ENCODE measurements around the gene CRYBA2. TPM values are rescaled to one million over a fixed set of nuclear protein-coding genes. Genes with fewer than 3 reads are reported as not detected.
A peak's percentile ranks its signal among the peaks of the same experiment; 100 is the strongest.

The CRYBA2 gene
- total RNA-seq, 1 donor from 2014 or later, result not detected

DNA sequence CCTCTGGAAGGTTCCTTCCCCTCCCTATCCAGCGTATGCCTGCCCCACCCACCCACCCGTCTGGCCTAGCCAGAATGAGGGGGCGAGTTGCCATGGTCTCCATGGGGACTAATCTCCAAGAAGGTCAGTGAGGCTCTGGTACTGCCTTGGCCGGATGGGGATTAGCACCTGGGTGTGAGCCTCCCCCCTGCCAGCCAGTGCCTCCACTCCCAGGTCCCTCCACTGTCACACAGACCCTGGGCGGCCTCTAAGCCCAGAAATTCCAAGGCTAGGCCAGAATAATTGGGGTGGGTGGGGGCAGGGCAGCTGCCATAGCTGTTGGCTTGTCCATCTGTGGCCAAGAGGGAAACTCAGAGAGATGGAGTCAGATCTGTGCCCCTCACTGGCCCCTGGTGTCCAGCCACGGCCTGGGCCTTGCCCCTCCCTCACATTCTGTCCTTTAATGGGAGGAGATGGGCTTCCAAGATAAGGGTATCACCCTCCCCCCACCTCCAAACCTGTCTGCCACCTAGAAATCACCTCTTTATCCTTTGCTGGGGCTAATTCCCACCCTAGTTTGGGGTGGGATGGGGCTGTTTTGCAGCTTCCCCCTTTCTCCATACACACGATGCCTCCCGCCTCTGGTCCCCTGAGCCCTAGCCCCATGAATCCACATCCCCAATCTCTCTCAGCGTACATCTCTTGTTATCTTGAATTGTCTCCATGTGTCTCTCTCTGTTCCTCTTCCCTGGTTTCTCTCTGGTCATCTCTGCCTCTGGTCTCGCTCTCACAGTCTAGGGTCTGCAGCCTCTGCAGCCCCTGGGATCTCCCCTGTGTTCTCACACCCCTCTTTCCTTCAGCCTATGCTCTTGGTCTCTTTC lies 6.0 kb upstream of the CRYBA2 start:
- no peak for DNase-seq

DNA sequence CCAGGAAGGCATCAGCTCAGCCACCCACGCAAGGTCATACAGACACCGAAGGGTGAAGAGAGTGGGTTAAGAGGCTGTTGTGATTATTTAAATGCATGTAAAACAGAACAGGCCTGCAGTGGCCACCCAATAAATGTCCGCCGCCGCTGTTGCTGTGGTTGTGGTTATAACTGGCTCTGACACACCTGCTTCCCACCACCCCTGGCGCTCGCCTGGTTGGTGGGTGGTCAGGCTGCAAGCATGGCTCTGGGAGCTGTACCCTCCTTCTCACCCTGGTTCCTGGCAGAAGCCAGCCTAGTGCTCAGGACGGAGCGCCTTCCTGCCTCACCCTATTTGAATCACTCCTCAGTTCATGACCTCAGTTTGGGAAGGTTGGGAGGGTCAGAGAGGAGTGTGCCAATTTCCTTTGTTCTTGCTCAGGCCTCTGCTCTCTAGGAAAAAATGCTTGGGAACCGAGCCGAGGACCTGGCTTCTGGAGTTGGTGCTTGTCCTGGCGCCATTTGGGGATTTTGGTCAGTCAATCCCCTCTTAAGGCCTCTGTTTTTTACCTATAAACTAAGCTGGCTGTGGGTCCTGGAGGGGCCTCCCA lies 5.3 kb upstream of the CRYBA2 start:
- no peak for DNase-seq

GRCh38 chr2:218997731-218998130 lies 4.5 kb upstream of the CRYBA2 start:
- DNase-seq, result no peak

DNA sequence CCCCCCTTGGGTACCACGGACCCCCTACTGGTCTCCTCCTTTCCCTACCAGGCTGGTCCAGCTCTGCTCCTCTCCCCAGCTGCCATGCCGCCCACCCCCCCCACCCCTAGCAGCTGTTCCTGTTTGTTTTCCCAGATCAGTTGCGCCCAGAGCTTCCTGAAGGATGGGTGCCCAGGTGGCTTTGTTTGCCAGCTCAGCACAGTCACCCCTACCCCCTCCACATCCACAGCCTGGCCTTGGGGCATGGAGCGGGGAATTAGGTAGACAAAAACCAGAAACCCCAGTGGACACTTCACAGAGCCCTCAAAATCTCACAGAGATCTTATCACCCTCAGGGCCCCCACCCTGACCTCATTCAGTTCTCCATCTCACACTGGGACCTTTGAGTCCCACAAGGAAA lies 3.7 kb upstream of the CRYBA2 start:
- DNase-seq, result peak; percentile 49

- peak; percentile 88 for DNase-seq
Observed at GRCh38 chr2:218995972-218996711, 2.9 kb upstream of the CRYBA2 start.

DNA sequence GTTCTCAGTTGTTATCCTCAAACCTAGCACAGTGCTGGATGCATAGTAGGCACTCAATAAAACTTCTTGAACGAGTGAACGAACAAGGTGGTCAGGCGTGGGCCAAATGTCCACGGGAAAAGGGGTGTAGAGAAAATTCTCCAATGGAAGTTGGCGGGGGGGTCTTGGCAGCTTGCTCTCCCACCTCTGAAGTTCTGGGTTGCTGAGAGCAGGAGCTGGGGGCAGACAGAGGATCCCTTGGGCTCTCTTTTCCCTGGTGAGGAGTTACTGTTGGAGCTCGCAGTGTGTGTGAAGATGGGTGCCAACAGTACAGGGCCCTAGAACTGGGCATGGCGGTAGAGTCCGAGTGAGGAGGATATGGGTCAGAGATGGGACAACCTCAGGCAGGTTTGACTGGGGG lies 2.3 kb upstream of the CRYBA2 start:
- no peak for DNase-seq

DNA sequence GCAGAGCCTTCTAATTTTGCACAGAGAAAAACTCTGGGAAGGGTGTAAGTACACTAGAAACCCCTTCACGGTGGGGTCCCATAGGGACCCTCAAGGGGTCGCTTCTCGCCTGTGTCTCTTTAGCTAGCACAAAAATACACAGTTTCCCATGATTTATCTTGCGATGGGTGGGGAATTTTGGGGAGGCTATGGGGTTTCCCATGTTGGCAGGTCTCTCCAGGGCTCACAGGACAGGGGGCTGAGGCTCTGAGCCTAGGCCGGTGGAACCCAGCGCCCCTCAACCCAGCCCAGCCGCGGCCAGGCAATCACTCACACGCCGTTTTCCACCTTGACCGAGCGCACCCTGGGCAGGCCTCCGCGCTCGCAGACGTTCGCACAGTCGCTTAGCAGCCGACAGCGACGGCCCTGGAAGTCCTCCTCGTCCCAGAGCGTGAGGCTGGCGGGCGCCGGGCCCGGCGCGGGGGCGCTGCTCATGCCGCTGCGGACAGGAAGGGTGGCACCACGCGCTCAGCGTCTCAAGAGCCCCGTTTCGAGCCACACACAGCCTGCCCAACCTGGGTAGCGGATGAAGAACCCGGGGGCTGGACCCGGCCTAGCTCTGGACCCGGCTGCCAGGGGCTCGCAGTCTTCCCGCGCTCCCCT lies 398 bp downstream of the CRYBA2 start:
- no peak for DNase-seq

DNA sequence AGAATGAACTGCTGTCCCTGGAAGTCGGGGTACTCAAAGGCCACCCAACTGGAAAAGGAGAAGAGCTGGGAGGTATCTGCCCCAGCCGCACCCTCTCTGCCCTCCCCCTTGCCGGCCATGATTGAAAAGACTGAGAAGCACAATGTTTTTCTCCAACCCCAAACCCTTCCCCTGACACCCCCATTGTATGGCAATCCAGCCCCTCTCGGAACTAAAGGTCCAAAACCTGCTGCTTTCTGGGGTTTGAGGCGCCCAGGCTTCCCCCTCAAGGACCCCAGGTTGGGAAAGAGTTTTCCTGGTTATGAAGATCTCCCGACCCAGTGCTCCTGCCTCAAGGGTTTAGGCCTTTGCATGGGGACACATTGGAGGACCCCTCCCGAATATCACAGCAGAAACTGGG lies 1.0 kb downstream of the CRYBA2 start:
- DNase-seq, result no peak

GRCh38 chr2:218991674-218992168 lies 1.5 kb downstream of the CRYBA2 start:
- peak; percentile 38 for DNase-seq

- DNase-seq, result no peak
Observed at GRCh38 chr2:218990612-218991011, 2.6 kb downstream of the CRYBA2 start.

DNA sequence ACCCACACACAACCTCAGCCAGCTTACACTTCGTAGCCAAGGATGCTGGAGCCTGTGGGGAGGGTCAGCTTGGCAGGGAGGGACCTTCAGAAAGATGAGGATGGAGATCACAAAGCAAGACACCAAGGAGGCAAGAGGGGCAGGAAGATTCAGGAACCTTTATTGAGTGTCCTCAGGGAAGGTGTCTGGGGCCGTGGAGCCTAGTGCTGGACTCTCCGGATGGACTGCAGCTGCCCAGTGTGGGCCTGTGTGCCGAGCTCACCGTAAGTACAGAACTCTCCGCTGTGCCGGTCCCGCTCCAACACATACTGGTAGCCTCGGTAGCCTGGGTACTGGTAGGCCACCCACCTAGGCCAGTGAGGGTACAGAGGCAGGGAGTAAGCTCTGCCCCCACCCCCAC lies 3.2 kb downstream of the CRYBA2 start:
- no peak for DNase-seq

- DNase-seq, result no peak
Observed at GRCh38 chr2:218988650-218989049, 4.6 kb downstream of the CRYBA2 start.

DNA sequence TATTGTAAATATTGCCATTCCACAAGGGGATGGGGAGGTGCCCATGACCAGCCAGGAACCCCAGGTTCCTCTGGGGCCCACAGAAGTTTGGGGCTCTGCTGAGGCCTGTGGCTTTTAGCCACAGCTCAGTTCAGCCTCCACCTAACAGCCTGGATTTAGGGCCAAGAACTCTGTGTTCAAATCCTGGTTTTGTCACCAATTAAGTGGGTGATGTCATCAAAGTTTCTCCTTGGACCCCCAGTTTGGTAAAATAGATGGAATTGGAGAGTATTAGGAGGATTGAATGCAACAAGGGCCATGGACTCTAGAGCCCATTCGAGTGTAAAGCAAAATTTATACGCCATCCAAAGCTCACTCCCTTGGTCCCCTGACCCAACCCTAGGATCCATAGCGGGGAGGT lies 5.1 kb downstream of the CRYBA2 start:
- DNase-seq, result no peak

DNA sequence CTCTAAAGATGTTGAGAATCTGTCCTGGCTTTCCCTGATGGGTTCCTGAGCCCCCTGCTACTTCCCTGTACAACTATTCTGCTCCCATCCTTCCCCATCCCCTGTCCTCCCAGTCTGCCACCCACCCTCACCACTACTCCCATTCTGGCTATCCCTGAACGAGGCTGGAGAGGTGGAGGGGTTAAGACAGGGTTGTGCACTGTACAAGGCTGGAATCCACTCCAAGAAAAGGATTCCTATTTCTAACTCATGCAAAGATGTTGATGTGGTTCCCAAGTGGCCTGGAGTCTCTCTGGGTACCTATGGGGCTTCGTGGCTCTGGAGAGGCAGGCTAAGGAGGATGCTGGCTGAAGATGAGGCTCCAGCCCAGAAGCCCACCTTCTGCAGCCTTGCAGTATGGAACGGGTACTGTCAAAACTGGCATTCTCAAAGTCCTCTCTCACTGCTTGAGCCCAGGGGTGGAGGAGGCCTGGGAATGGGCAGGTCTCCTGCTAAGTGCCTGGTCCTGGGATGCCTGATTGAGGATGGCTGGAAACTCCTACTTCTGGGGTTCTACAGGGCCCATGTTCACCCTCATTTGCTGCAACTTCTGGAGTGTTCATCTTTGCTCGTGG lies 7.0 kb downstream of the CRYBA2 start:
- no peak for DNase-seq

DNA sequence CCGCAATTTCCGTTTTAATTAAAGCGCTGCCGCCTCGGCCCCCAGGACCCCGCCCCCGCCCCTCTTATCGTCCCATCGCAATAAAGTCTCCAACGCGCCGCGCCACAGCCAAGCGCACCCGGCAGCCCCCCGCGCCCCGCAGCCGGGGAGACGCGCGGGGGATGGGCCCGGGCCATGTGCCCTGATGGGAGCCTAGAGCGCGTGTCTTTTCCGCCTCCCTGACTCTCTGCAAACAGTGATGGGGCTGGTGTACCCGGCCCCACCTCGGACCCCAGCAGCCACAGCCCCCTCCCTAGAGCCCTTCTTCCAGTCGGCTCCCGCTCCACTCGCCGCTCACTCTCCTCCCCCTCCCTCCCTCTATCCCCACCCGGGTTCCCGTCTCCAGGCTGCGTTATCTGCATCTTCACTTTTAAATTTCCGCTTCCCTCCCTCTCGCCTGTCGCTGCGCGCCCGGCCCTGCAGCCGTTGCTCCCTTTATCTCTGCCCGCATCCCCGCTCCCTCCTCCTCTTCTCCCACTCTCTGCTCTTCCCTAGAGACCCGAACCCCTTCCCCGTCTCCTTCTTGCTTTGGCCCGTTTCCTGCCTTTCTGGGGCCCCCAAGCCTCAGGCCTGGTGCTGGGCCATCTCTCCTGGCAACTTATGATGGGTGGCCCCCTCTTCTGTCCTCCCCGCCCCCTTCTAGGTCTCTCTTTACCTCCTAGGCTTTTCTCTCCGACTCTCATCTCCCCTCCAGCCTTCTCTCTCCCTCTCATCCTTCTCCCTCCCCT lies 7.7 kb downstream of the CRYBA2 start:
- no peak for DNase-seq

DNA sequence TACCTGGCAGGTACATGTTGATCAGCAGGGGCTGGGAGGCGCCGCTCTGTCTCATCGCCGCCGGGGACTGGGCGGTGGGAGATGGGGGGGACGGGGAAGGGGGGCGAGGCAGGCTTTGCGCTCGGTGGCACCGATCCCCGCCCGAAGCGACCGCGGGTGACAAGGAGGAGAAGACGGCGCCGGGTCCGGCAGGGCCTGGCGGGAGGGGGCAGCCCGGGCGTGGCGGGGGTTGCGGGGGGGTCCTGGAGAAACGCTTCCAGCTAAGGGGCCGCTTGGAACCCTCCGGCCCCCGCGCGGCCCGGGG lies 8.2 kb downstream of the CRYBA2 start, which contains the start of gene FEV:
Gene FEV (minus strand): TSS at position 164 of the 304 bp plus-strand sequence. CDS start 109 bp downstream, at position 55.
- no peak for DNase-seq

- peak; percentile 56 for DNase-seq
Observed at GRCh38 chr2:218984239-218985020, 8.8 kb downstream of the CRYBA2 start.

GRCh38 chr2:218983934-218984238 lies 9.3 kb downstream of the CRYBA2 start:
- no peak for DNase-seq

GRCh38 chr2:218983263-218983933 lies 9.8 kb downstream of the CRYBA2 start:
- DNase-seq, result no peak
